Activated B cell treated with CpG ODN at 0.5 μM for 24 hours (primary cell): ENCODE data around the gene TCL1B. TPM values are rescaled to one million over a fixed set of nuclear protein-coding genes. Genes with fewer than 3 reads are reported as not detected.

Source experiments
- ATAC-seq: fragments of 200-7000 bp; cut with Tn5 transposase; one replicate; pipeline ENCODE4 v1.10.0; 2021; ENCODE audit warnings: low read depth, mild to moderate bottlenecking, moderate library complexity
- CTCF ChIA-PET: fragments of 350-600 bp; sonication (Branson Sonifier 250); formaldehyde crosslinking; loops from one replicate; lab custom pipeline; 2021; ENCODE audit warnings: antibody characterized with exemption; lab: Charles Lee
- POLR2A ChIA-PET: fragments of 350-600 bp; sonication (Branson Sonifier 250); formaldehyde crosslinking; loops from one replicate; lab custom pipeline; 2021; ENCODE audit warnings: antibody characterized with exemption; lab: Charles Lee
- DNase-seq: peaks from one replicate; pipeline ENCODE4 v3.0.0; 2022
- H3K27ac Mint-ChIP-seq: one replicate; pipeline ENCODE4 v1.8.0; 2020; ENCODE audit warnings: mixed read lengths
- H3K27me3 Mint-ChIP-seq: one replicate; pipeline ENCODE4 v1.8.0; 2021; ENCODE audit warnings: mixed read lengths
- H3K36me3 Mint-ChIP-seq: one replicate; pipeline ENCODE4 v1.8.0; 2021; ENCODE audit warnings: low read depth, mixed read lengths
- H3K4me1 Mint-ChIP-seq: one replicate; pipeline ENCODE4 v1.8.0; 2021; ENCODE audit warnings: mixed read lengths
- H3K4me3 Mint-ChIP-seq: one replicate; pipeline ENCODE4 v1.8.0; 2020; ENCODE audit warnings: mild to moderate bottlenecking, mixed read lengths
- H3K9me3 Mint-ChIP-seq: one replicate; pipeline ENCODE4 v1.8.0; 2020; ENCODE audit warnings: mixed read lengths
- intact Hi-C: fragments of 100-400 bp; cut with micrococcal nuclease; formaldehyde crosslinking; loops from one replicate; pipeline ENCODE4 v1.15.1; 2024
- total RNA-seq: library from RNA; stranded (reverse); gene quantifications from 2 replicates; pipeline ENCODE4 v1.2.3, GENCODE V29; 2022
- TF ChIP-seq, protein P1 (sequence below): fragments of 200-600 bp; IDR thresholded peaks from one replicate; pipeline ENCODE4 v1.8.0; 2022; ENCODE audit warnings: antibody characterized with exemption, mild to moderate bottlenecking

The TCL1B gene
- total RNA-seq, 1 donor from 2014 or later: 1.2 TPM

DNA sequence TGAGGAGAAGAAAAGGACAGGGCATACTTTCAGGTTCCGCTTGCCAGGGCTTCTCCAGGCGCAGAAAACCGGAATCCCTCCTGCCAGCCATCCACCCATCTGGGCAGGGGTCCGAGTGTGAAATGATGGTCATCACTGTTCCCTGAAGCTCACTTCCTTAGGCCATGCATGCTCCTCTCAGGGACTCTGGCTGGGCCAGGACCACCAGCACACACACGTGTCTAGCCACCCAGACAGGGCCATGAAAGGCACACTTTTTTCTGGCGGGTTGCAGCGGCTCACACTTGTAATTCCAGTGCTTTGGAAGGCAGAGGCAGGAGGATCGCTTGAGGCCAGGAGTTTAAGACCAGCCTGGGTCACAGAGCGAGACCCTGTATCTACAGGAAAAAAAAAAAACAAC, 26.2 kb downstream of the TCL1B start:
- peaks cover 24% of the 10 kb centered on the region for H3K27me3 Mint-ChIP-seq

DNA sequence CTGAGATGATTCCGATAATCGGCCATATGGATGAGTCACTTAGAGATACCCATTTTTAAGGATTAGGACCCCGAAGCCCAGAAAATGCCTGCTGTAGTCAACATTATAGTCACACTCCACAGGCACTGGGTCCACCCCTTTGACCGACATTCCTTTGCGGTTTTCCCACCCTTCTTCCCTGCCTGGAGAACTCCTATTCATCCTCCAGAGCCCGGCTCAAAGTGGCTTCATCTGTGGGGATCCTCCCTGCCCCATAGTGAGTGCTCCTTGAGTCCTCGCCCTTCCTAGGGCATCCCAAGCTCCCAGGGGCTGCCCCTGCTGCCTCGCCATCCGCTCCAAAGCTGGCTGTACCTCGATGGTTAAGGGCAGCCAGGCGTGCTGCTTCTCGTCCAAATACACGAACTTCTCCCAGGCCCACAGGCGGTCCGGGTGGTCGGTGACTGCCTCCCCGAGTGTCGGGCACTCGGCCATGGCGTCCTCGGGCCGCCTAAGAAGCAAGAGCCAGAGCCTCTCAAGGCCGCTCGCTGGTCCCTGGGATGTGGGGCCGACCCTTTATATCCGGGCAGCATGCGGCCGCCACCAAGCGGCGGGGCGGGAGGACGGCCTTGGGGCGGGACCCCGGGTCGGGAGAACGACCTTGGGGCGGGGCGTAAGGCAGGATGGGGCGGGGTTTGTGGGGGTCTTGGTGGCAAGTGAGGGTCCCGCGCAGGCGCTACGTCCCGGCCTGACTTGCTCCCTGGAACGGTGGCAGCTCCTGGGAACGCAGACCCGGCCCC, 27.6 kb downstream of the TCL1B start, which contains the start of gene TCL1A:
TSS of gene TCL1A (minus strand) at position 530 of the 776 bp plus-strand sequence. CDS start at position 471, 59 bp downstream.
- Mint-ChIP-seq H3K27ac (peak within 1 kb of the TSS; percentile 97), H3K27me3 (peaks cover 23% of the 10 kb centered on the region), H3K9me3 (no peaks in the 10 kb centered on the region), H3K36me3 (peaks cover 38% of the 10 kb centered on the region), H3K4me3 (peak within 1 kb of the TSS; percentile 94), H3K4me1 (peaks cover 80% of the 10 kb centered on the region)
- TF ChIP-seq, protein P1, sequence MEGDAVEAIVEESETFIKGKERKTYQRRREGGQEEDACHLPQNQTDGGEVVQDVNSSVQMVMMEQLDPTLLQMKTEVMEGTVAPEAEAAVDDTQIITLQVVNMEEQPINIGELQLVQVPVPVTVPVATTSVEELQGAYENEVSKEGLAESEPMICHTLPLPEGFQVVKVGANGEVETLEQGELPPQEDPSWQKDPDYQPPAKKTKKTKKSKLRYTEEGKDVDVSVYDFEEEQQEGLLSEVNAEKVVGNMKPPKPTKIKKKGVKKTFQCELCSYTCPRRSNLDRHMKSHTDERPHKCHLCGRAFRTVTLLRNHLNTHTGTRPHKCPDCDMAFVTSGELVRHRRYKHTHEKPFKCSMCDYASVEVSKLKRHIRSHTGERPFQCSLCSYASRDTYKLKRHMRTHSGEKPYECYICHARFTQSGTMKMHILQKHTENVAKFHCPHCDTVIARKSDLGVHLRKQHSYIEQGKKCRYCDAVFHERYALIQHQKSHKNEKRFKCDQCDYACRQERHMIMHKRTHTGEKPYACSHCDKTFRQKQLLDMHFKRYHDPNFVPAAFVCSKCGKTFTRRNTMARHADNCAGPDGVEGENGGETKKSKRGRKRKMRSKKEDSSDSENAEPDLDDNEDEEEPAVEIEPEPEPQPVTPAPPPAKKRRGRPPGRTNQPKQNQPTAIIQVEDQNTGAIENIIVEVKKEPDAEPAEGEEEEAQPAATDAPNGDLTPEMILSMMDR: no peak
- CTCF ChIA-PET: interaction anchor here (0.7 to 2.3 kb wide), 6 partner anchors 14 to 103 kb away, joined by 3 to 9 read pairs (median 4); no protein-coding TSS in a partner anchor
- ATAC-seq (peak; percentile 76), DNase-seq (peak; percentile 66)
- POLR2A ChIA-PET: interaction anchor here (1.0 to 6.2 kb wide), 5 partner anchors 11 to 103 kb away, joined by 4 to 60 read pairs (median 6); no protein-coding TSS in a partner anchor
- intact Hi-C loops: loop anchor here (1.0 to 10.0 kb wide), 6 partner anchors 12 to 269 kb away; no protein-coding TSS in a partner anchor

More for the DNA sequence above, 26.2 kb downstream of the TCL1B start:
- no peak for DNase-seq
- intact Hi-C loops: loop anchor here (2.0 to 10.0 kb wide), 2 partner anchors 16 to 268 kb away; no protein-coding TSS in a partner anchor
- Mint-ChIP-seq H3K9me3 (no peaks in the 10 kb centered on the region), H3K4me3 (peak overlapping the region; percentile 86), H3K4me1 (peaks cover 76% of the 10 kb centered on the region), H3K36me3 (peaks cover 41% of the 10 kb centered on the region), H3K27ac (peak overlapping the region; percentile 94)
- CTCF ChIA-PET: interaction anchor here (0.8 to 2.4 kb wide), 3 partner anchors 12 to 61 kb away, joined by 3 to 13 read pairs (median 5); no protein-coding TSS in a partner anchor
- TF ChIP-seq, protein P1: no peak
- ATAC-seq: no peak
- POLR2A ChIA-PET: interaction anchor here (0.5 to 6.6 kb wide), 9 partner anchors 10 to 102 kb away, joined by 3 to 116 read pairs (median 7); no protein-coding TSS in a partner anchor

DNA sequence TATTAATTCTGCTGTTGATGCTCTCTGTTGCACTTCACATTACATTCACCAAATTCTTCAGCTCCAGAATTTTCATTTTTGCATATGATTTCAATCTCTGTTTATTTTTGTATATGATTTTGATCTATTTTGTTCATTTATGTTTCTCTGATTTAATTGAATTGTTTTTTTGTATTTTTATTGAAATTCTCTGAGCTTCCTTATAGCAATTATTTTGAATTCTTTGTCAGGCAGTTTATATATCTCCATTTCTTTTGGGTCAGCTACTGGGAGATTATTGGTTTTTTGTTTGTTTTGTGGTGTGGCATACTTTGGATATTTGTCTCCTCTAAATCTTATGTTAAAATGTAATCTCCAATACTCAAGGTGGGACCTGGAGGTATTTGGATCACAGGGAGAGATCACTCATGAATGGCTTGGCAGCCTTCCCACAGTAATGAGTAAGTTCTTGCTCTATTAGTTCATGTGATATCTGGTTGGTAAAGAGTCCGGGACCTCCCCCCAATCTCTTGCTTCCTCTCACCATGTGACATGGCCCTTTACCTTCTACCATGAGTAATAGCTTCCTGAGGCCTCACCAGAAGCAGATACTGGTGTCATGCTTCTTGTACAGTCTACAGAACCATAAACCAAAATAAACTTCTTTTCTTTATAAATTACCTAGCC, 36.4 kb downstream of the TCL1B start:
- peak overlapping the region; percentile 64 for H3K27ac Mint-ChIP-seq
- CTCF ChIA-PET: interaction anchor here (1.4 kb wide), 1 partner anchor 28 kb away, joined by 3 read pairs; no protein-coding TSS in a partner anchor
- H3K36me3 Mint-ChIP-seq: peaks cover 5% of the 10 kb centered on the region
- no peak overlapping the region for H3K4me3 Mint-ChIP-seq
- peaks cover 8% of the 10 kb centered on the region for H3K9me3 Mint-ChIP-seq
- ATAC-seq: no peak
- intact Hi-C loops: no loop called here
- POLR2A ChIA-PET: interaction anchor here (1.1 to 1.7 kb wide), 3 partner anchors 10 to 23 kb away, joined by 3 to 7 read pairs (median 4); no protein-coding TSS in a partner anchor
- no peak for DNase-seq
- TF ChIP-seq, protein P1: no peak
- H3K4me1 Mint-ChIP-seq: peaks cover 82% of the 10 kb centered on the region
- H3K27me3 Mint-ChIP-seq: peaks cover 10% of the 10 kb centered on the region

- peak overlapping the region; percentile 83 for H3K27ac Mint-ChIP-seq
- peaks cover 24% of the 10 kb centered on the region for H3K27me3 Mint-ChIP-seq
- TF ChIP-seq, protein P1: no peak
- intact Hi-C loops: loop anchor here (1.0 to 5.0 kb wide), 4 partner anchors 12 to 114 kb away; partner anchors contain the start of gene TCL1A
- DNase-seq (no peak), ATAC-seq (peak; percentile 81)
- ChIA-PET POLR2A (interaction anchor here (0.6 to 3.4 kb wide), 13 partner anchors 11 to 397 kb away, joined by 3 to 57 read pairs (median 4); partner anchors contain the start of gene TCL1A), CTCF (interaction anchor here (0.7 to 4.3 kb wide), 6 partner anchors 10 to 1654 kb away, joined by 3 to 30 read pairs (median 5); no protein-coding TSS in a partner anchor)
- peaks cover 8% of the 10 kb centered on the region for H3K9me3 Mint-ChIP-seq
- peak overlapping the region; percentile 68 for H3K4me3 Mint-ChIP-seq
- peaks cover 5% of the 10 kb centered on the region for H3K36me3 Mint-ChIP-seq
- H3K4me1 Mint-ChIP-seq: peaks cover 80% of the 10 kb centered on the region
Measured at GRCh38 chr14:95725685-95726336, 39.6 kb downstream of the TCL1B start.
